ENCODE data around the gene RASSF4. TPM values are rescaled to one million over a fixed set of nuclear protein-coding genes. Genes with fewer than 3 reads are reported as not detected.

Gene RASSF4
- total RNA-seq, 1 experiment from 2014 or later = 2.8 TPM

DNA sequence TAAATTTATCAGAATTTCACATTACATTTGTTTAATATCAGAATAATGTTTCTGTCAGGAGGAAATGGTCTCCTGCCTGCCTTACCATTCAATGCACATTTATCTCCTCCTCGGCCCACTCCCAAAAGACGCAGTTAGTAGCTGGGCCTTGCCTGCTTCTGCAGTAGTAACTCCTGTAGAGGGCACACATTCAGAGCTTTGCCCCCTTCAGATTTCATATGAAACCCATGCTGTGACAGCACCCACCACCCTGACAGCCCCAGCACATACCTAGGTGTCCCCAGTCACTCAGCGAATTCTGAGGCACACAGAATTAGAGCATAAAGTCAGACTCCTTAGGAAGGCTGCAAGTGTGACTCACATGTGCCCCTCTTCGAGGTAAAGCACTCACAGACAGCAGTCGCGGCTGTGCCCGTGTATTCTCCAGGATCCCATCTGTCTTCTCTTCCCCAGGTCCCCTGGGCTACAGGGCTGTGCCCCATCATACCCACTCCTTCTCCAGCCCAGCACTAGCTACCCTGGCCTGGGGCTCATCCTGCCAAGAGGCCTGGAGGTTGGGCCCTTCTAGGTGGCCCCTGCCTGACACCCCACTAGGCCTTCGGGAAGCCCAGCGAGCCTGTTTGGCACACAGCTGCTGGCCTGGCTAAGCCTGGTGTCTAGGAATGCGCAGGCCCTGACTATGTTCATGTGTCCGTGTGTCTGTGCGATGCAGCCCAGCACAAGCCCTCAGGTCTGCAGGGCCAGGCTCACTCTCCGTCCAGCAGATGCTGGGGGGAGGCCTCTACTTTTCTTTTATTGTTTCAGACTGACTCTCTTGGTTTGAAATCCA, 23.7 kb downstream of the RASSF4 start:
- H3K9me3 ChIP-seq (ENCODE audit: control insufficient read depth in 1 of 2, insufficient read depth in 1 of 2, low read depth in 1 of 2, low read length in 2 of 2) = no peaks in the 10 kb centered on the region
- no peaks in the 10 kb centered on the region for H3K27me3 ChIP-seq (ENCODE audit: insufficient read depth, low read length)
- H3K4me2 ChIP-seq (ENCODE audit: low read length) = no peak overlapping the region
- BruUV-seq (replicated peaks) = no TSS peak
- no peaks in the 10 kb centered on the region for H4K20me1 ChIP-seq (ENCODE audit: insufficient read depth)
- TF ChIP-seq EZH2phosphoT487 (IDR thresholded peaks at IDR 0.05; ENCODE audit: borderline replicate concordance) = no peak
- TF ChIP-seq, protein P1, sequence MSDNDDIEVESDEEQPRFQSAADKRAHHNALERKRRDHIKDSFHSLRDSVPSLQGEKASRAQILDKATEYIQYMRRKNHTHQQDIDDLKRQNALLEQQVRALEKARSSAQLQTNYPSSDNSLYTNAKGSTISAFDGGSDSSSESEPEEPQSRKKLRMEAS (IDR thresholded peaks at IDR 0.05) = no peak
- TF ChIP-seq, protein P2, sequence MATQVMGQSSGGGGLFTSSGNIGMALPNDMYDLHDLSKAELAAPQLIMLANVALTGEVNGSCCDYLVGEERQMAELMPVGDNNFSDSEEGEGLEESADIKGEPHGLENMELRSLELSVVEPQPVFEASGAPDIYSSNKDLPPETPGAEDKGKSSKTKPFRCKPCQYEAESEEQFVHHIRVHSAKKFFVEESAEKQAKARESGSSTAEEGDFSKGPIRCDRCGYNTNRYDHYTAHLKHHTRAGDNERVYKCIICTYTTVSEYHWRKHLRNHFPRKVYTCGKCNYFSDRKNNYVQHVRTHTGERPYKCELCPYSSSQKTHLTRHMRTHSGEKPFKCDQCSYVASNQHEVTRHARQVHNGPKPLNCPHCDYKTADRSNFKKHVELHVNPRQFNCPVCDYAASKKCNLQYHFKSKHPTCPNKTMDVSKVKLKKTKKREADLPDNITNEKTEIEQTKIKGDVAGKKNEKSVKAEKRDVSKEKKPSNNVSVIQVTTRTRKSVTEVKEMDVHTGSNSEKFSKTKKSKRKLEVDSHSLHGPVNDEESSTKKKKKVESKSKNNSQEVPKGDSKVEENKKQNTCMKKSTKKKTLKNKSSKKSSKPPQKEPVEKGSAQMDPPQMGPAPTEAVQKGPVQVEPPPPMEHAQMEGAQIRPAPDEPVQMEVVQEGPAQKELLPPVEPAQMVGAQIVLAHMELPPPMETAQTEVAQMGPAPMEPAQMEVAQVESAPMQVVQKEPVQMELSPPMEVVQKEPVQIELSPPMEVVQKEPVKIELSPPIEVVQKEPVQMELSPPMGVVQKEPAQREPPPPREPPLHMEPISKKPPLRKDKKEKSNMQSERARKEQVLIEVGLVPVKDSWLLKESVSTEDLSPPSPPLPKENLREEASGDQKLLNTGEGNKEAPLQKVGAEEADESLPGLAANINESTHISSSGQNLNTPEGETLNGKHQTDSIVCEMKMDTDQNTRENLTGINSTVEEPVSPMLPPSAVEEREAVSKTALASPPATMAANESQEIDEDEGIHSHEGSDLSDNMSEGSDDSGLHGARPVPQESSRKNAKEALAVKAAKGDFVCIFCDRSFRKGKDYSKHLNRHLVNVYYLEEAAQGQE (IDR thresholded peaks at IDR 0.05; ENCODE audit: low read depth) = no peak
- no peak for TF ChIP-seq JUND (IDR thresholded peaks at IDR 0.05)
- TF ChIP-seq EZH2 (IDR thresholded peaks at IDR 0.05) = no peak
- no peak for TF ChIP-seq CBX3 (IDR thresholded peaks at IDR 0.05; ENCODE audit: low read depth)
- TF ChIP-seq, protein P3, sequence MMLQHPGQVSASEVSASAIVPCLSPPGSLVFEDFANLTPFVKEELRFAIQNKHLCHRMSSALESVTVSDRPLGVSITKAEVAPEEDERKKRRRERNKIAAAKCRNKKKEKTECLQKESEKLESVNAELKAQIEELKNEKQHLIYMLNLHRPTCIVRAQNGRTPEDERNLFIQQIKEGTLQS (IDR thresholded peaks at IDR 0.05) = no peak
- no peak for TF ChIP-seq EGR1 (IDR thresholded peaks at IDR 0.05; ENCODE audit: low read depth)
- no peak for TF ChIP-seq POLR2AphosphoS5 (IDR thresholded peaks at IDR 0.05; ENCODE audit: low read depth, low read length)
- H3K9ac ChIP-seq (ENCODE audit: low read length) = no peak overlapping the region
- H3K9me2 ChIP-seq (ENCODE audit: insufficient read depth) = no peaks in the 10 kb centered on the region
- no peaks in the 10 kb centered on the region for H3K36me3 ChIP-seq (ENCODE audit: control insufficient read depth in 1 of 2, insufficient read depth in 2 of 2, low read length in 2 of 2)
- no peaks in the 10 kb centered on the region for H3K79me2 ChIP-seq (ENCODE audit: insufficient read depth, low read length)
- ChIA-PET CTCF (no interaction called here), POLR2A (no interaction called here), RAD21 (ENCODE audit: low non-redundant PET in 1 of 2, low total read pairs in 2 of 2, uncharacterized antibody in 2 of 2, unreplicated experiment in 2 of 2) (no interaction called here)
- H2AFZ ChIP-seq (ENCODE audit: low read depth, low read length, poor library complexity, severe bottlenecking) = no peak overlapping the region
- intact Hi-C loops (cut with micrococcal nuclease) = no loop called here
- no peak for ATAC-seq
- H3K4me3 ChIP-seq (replicated peaks in 1 of 2; ENCODE audit: low read depth in 1 of 2, low read length in 2 of 2) = no peak overlapping the region
- no peak for DNase-seq (ENCODE audit: low read depth, low spot score)
- H3K27ac ChIP-seq (ENCODE audit: low read depth, low read length) = no peak overlapping the region
- H3K4me1 ChIP-seq (ENCODE audit: control insufficient read depth in 1 of 2, insufficient read depth in 2 of 2, low read length in 2 of 2) = peaks cover 36 to 45% of the 10 kb centered on the region in 2 experiments
